K562 (cell line): ENCODE results near the gene EFCAB5. TPM values are rescaled to one million over a fixed set of nuclear protein-coding genes. Genes with fewer than 3 reads are reported as not detected.

ENCODE experiments used
- BCOR ChIP-seq: fragments of 450-650 bp; IDR thresholded peaks from 2 replicates; pipeline ENCODE4 v1.6.1; 2016
- CCAR2 ChIP-seq: fragments of 200-400 bp; formaldehyde crosslinking; IDR thresholded peaks from 2 replicates; pipeline ENCODE4 v1.6.1; 2017; ENCODE audit warnings: mild to moderate bottlenecking, low read depth, low read length
- CHCHD3 ChIP-seq: fragments of 250-450 bp; sonication (Bioruptor Pico); IDR thresholded peaks from 2 replicates; pipeline ENCODE4 v2.1.2; 2022; ENCODE audit warnings: mild to moderate bottlenecking
- EP300 ChIP-seq: IDR thresholded peaks from 2 replicates; pipeline ENCODE4 v1.6.1; 2012; ENCODE audit warnings: low read length, improper control_type of control experiment
- MCM2 ChIP-seq: fragments of 450-650 bp; IDR thresholded peaks from 2 replicates; pipeline ENCODE4 v1.6.1; 2017; ENCODE audit warnings: low read depth, mild to moderate bottlenecking
- NCOA6 ChIP-seq: fragments of 450-650 bp; IDR thresholded peaks from 2 replicates; pipeline ENCODE4 v1.6.1; 2017; ENCODE audit warnings: mild to moderate bottlenecking
- SP1 ChIP-seq: sonication (generic); formaldehyde crosslinking; IDR thresholded peaks from 2 replicates; pipeline ENCODE4 v1.8.1; 2022; ENCODE audit warnings: mild to moderate bottlenecking, missing genetic modification reagents
- ZBTB17 ChIP-seq: fragments of 450-650 bp; formaldehyde crosslinking; IDR thresholded peaks from 2 replicates; pipeline ENCODE4 v1.4.0; 2020; ENCODE audit warnings: mild to moderate bottlenecking
- ZFX ChIP-seq: sonication (generic); formaldehyde crosslinking; IDR thresholded peaks from 2 replicates; pipeline ENCODE4 v1.8.0; 2022; ENCODE audit warnings: mild to moderate bottlenecking, missing genetic modification reagents, moderate library complexity
- ZNF239 ChIP-seq: fragments of 250-450 bp; sonication (Bioruptor Pico); IDR thresholded peaks from 2 replicates; pipeline ENCODE4 v1.4.0; 2020; ENCODE audit warnings: mild to moderate bottlenecking
- ZNF282 ChIP-seq: sonication (generic); formaldehyde crosslinking; IDR thresholded peaks from 2 replicates; pipeline ENCODE4 v1.8.1; 2023; ENCODE audit warnings: missing genetic modification reagents
- polyA plus RNA-seq, 8 experiments: library from polyadenylated mRNA; depleted of rRNA in 4 of 8; stranded (reverse) in 5 of 8; unstranded in 3 of 8; fragments of >200 nt; fragmentation: Nextera tagmentation in 2 of 8; fragmentation: Illumina TruSeq in 1 of 8; extraction: Ambion mirVana in 2 of 8; extraction: Trizol in 1 of 8; gene quantifications; 2 replicates each; pipeline versions ENCODE4 v1.2.1 to v1.2.3, GENCODE V29; 2011 to 2014; ENCODE audit warnings: inconsistent platforms in 1 of 8, missing spikeins in 1 of 8
- total RNA-seq, 7 experiments: library from RNA; depleted of rRNA in 6 of 7; stranded (reverse); fragments of >200 nt in 6 of 7; fragmentation: Illumina TruSeq in 2 of 7; extraction: Trizol in 2 of 7; gene quantifications; 2 replicates each; pipeline versions ENCODE4 v1.2.1 to v1.2.3, GENCODE V29; 2011 to 2021; ENCODE audit warnings: low replicate concordance in 1 of 7
- TF ChIP-seq, protein P1 (sequence below): fragments of 450-650 bp; formaldehyde crosslinking; conservative IDR thresholded peaks from 2 replicates; pipeline ENCODE4 v1.4.0; 2022; ENCODE audit warnings: mild to moderate bottlenecking, missing genetic modification characterization
- TF ChIP-seq, protein P2 (sequence below): fragments of 250-450 bp; sonication (Bioruptor Pico); IDR thresholded peaks from 2 replicates; pipeline ENCODE4 v1.8.0; 2021; ENCODE audit warnings: moderate library complexity, mild to moderate bottlenecking, inconsistent platforms
- TF ChIP-seq, protein P3 (sequence below), 2 experiments: fragments of 450-650 bp; IDR thresholded peaks; 2 replicates each; pipeline ENCODE4 v1.6.1; 2018; ENCODE audit warnings: mild to moderate bottlenecking in 2 of 2, low read depth in 1 of 2; ENCODE audit not compliant: partially characterized antibody in 2 of 2

The EFCAB5 gene
- total and polyA plus RNA-seq, 9 of the 15 experiments (the other 6 are each of a cell fraction or from before 2014, with no cell fraction given), result 0.06 to 0.11 TPM; not detected in 7

- TF ChIP-seq, protein P1, sequence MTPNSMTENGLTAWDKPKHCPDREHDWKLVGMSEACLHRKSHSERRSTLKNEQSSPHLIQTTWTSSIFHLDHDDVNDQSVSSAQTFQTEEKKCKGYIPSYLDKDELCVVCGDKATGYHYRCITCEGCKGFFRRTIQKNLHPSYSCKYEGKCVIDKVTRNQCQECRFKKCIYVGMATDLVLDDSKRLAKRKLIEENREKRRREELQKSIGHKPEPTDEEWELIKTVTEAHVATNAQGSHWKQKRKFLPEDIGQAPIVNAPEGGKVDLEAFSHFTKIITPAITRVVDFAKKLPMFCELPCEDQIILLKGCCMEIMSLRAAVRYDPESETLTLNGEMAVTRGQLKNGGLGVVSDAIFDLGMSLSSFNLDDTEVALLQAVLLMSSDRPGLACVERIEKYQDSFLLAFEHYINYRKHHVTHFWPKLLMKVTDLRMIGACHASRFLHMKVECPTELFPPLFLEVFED (CRISPR knock-in tag), result peak; percentile 89; the same call in 1 of the 2 replicates
- TF ChIP-seq EP300, result 0 out of 2 replicates have a peak, but pooled peaks have one; percentile 4
- no peak for TF ChIP-seq BCOR
- TF ChIP-seq, protein P2, sequence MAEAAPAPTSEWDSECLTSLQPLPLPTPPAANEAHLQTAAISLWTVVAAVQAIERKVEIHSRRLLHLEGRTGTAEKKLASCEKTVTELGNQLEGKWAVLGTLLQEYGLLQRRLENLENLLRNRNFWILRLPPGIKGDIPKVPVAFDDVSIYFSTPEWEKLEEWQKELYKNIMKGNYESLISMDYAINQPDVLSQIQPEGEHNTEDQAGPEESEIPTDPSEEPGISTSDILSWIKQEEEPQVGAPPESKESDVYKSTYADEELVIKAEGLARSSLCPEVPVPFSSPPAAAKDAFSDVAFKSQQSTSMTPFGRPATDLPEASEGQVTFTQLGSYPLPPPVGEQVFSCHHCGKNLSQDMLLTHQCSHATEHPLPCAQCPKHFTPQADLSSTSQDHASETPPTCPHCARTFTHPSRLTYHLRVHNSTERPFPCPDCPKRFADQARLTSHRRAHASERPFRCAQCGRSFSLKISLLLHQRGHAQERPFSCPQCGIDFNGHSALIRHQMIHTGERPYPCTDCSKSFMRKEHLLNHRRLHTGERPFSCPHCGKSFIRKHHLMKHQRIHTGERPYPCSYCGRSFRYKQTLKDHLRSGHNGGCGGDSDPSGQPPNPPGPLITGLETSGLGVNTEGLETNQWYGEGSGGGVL (CRISPR knock-in tag), result no peak
- no peak for TF ChIP-seq MCM2
- TF ChIP-seq CCAR2, result no peak
- TF ChIP-seq CHCHD3 (CRISPR knock-in tag), result no peak; the same call in 1 of the 2 replicates
- peak; percentile 56; the same call in 1 of the 2 replicates for TF ChIP-seq ZBTB17 (CRISPR knock-in tag)
- no peak for TF ChIP-seq ZNF239 (CRISPR knock-in tag)
- TF ChIP-seq NCOA6, result peak; percentile 70; the same call in 1 of the 2 replicates
- TF ChIP-seq, protein P3, sequence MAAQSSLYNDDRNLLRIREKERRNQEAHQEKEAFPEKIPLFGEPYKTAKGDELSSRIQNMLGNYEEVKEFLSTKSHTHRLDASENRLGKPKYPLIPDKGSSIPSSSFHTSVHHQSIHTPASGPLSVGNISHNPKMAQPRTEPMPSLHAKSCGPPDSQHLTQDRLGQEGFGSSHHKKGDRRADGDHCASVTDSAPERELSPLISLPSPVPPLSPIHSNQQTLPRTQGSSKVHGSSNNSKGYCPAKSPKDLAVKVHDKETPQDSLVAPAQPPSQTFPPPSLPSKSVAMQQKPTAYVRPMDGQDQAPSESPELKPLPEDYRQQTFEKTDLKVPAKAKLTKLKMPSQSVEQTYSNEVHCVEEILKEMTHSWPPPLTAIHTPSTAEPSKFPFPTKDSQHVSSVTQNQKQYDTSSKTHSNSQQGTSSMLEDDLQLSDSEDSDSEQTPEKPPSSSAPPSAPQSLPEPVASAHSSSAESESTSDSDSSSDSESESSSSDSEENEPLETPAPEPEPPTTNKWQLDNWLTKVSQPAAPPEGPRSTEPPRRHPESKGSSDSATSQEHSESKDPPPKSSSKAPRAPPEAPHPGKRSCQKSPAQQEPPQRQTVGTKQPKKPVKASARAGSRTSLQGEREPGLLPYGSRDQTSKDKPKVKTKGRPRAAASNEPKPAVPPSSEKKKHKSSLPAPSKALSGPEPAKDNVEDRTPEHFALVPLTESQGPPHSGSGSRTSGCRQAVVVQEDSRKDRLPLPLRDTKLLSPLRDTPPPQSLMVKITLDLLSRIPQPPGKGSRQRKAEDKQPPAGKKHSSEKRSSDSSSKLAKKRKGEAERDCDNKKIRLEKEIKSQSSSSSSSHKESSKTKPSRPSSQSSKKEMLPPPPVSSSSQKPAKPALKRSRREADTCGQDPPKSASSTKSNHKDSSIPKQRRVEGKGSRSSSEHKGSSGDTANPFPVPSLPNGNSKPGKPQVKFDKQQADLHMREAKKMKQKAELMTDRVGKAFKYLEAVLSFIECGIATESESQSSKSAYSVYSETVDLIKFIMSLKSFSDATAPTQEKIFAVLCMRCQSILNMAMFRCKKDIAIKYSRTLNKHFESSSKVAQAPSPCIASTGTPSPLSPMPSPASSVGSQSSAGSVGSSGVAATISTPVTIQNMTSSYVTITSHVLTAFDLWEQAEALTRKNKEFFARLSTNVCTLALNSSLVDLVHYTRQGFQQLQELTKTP (IDR thresholded peaks at IDR 0.05; ENCODE audit: low read depth in 1 of 2, partially characterized antibody in 2 of 2), result peak; percentile 54 to 79
- peak; percentile 43; the same call in 1 of the 2 replicates for TF ChIP-seq SP1 (CRISPR knock-in tag)
- no peak for TF ChIP-seq ZNF282
- TF ChIP-seq ZFX, result peak; percentile 83
Measured at GRCh38 chr17:30116661-30117551, 175.5 kb downstream of the EFCAB5 start, which contains the start of gene NSRP1 (continued).
